Liver (tissue), 9 donors: Measurements from ENCODE around the gene MICAL2. TPM values are rescaled to one million over a fixed set of nuclear protein-coding genes. Genes with fewer than 3 reads are reported as not detected.
A peak's percentile ranks its signal among the peaks of the same experiment; 100 is the strongest.

Experiments used
- DNase-seq: peaks from one replicate; pipeline ENCODE4 v3.0.0-alpha.2; 2017; ENCODE audit warnings: low spot score
- H3K27ac ChIP-seq, 2 donors: one replicate each; pipeline ENCODE4 v1.7.0; 2013; ENCODE audit warnings: inconsistent platforms in 2 of 2, low read length in 2 of 2, control low read depth in 1 of 2, low read depth in 1 of 2, mild to moderate bottlenecking in 1 of 2
- H3K27me3 ChIP-seq, 4 donors: one replicate each; pipeline versions ENCODE4 v1.6.1 to v1.7.0; 2013; ENCODE audit warnings: low read length in 3 of 4, inconsistent platforms in 1 of 4, mild to moderate bottlenecking in 1 of 4, moderate library complexity in 1 of 4; ENCODE audit not compliant: control insufficient read depth in 4 of 4, insufficient read depth in 4 of 4
- H3K36me3 ChIP-seq, 4 donors: one replicate each; pipeline versions ENCODE4 v1.6.1 to v1.7.0; 2013; ENCODE audit warnings: low read length in 3 of 4, mild to moderate bottlenecking in 3 of 4, low read depth in 1 of 4, moderate library complexity in 1 of 4; ENCODE audit not compliant: control insufficient read depth in 4 of 4, insufficient read depth in 3 of 4
- H3K4me1 ChIP-seq, 4 donors: one replicate each; pipeline versions ENCODE4 v1.6.1 to v1.7.0; 2013; ENCODE audit warnings: low read length in 3 of 4, mild to moderate bottlenecking in 3 of 4, moderate library complexity in 1 of 4; ENCODE audit not compliant: control insufficient read depth in 4 of 4, insufficient read depth in 4 of 4
- H3K4me3 ChIP-seq, 3 donors: one replicate each; pipeline versions ENCODE4 v1.6.1 to v1.7.0; 2013; ENCODE audit warnings: low read length in 3 of 3, control low read depth in 1 of 3, low read depth in 1 of 3, mild to moderate bottlenecking in 1 of 3
- H3K9ac ChIP-seq, 2 donors: one replicate each; pipeline ENCODE4 v1.7.0; 2013; ENCODE audit warnings: low read length in 2 of 2, mild to moderate bottlenecking in 2 of 2, moderate library complexity in 2 of 2, control low read depth in 1 of 2, low read depth in 1 of 2
- H3K9me3 ChIP-seq, 4 donors: one replicate each; pipeline versions ENCODE4 v1.6.1 to v1.7.0; 2013; ENCODE audit warnings: low read length in 3 of 4; ENCODE audit not compliant: control insufficient read depth in 4 of 4
- EGR1 ChIP-seq, 2 donors: IDR thresholded peaks; 2 replicates each; pipeline ENCODE4 v1.6.1; 2016 to 2018; ENCODE audit warnings: antibody characterized with exemption in 2 of 2, low read depth in 2 of 2
- GABPA ChIP-seq, 2 donors: IDR thresholded peaks in 1 of 2; conservative IDR thresholded peaks in 1 of 2; 2 replicates each; pipeline ENCODE4 v1.6.1; 2016; ENCODE audit warnings: antibody characterized with exemption in 2 of 2, mild to moderate bottlenecking in 1 of 2, moderate library complexity in 1 of 2
- HNF4A ChIP-seq, 2 donors: conservative IDR thresholded peaks; 2 replicates each; pipeline ENCODE4 v1.6.1; 2016; ENCODE audit warnings: antibody characterized with exemption in 2 of 2, mild to moderate bottlenecking in 2 of 2
- HNF4G ChIP-seq: IDR thresholded peaks from 2 replicates; pipeline ENCODE4 v1.6.1; 2016; ENCODE audit warnings: antibody characterized with exemption
- JUND ChIP-seq, 2 donors: IDR thresholded peaks; 2 replicates each; pipeline ENCODE4 v1.6.1; 2016; ENCODE audit warnings: antibody characterized with exemption in 2 of 2
- NR2F2 ChIP-seq: IDR thresholded peaks from 2 replicates; pipeline ENCODE4 v1.6.1; 2016; ENCODE audit warnings: antibody characterized with exemption
- RAD21 ChIP-seq, 2 donors: IDR thresholded peaks; 2 replicates each; pipeline ENCODE4 v1.6.1; 2016; ENCODE audit warnings: antibody characterized with exemption in 2 of 2, mild to moderate bottlenecking in 2 of 2
- REST ChIP-seq: IDR thresholded peaks from 2 replicates; pipeline ENCODE4 v1.6.1; 2016; ENCODE audit warnings: antibody characterized with exemption, mild to moderate bottlenecking
- RXRA ChIP-seq, 2 donors: IDR thresholded peaks; 2 replicates each; pipeline ENCODE4 v1.6.1; 2017 to 2018; ENCODE audit warnings: antibody characterized with exemption in 2 of 2, mild to moderate bottlenecking in 1 of 2
- SP1 ChIP-seq: IDR thresholded peaks from 2 replicates; pipeline ENCODE4 v1.6.1; 2018; ENCODE audit warnings: antibody characterized with exemption, mild to moderate bottlenecking
- TAF1 ChIP-seq: conservative IDR thresholded peaks from 2 replicates; pipeline ENCODE4 v1.6.1; 2016; ENCODE audit warnings: antibody characterized with exemption, mild to moderate bottlenecking
- WGBS: extraction: QIAGEN DNeasy Blood & Tissue Kit; methylation state at CpG from one replicate; pipeline ENCODE4 v1.1.7; 2013; 5-methylcytosine and 5-hydroxymethylcytosine counted together
- polyA plus RNA-seq, 2 donors: library from polyadenylated mRNA; stranded (reverse) in 1 of 2; unstranded in 1 of 2; fragments of 200-250 nt in 1 of 2; fragments of >200 nt in 1 of 2; fragmentation: Nextera tagmentation in 1 of 2; extraction: Ambion mirVana in 1 of 2; gene quantifications; one replicate each; pipeline versions ENCODE4 v1.2.1 to v1.2.3, GENCODE V29; 2013 to 2015
- total RNA-seq, 2 donors: library from RNA; depleted of rRNA; stranded (reverse); fragments of >200 nt; gene quantifications; one replicate each; pipeline ENCODE4 v1.2.3, GENCODE V29; 2014
- TF ChIP-seq, protein P1 (sequence below): fragments of 150-350 bp; IDR thresholded peaks from 2 replicates; pipeline ENCODE4 v1.5.1; 2017; ENCODE audit warnings: improper control_type of control experiment, low read depth, low read length; ENCODE audit not compliant: missing input control
- TF ChIP-seq, protein P2 (sequence below): IDR thresholded peaks from 2 replicates; pipeline ENCODE4 v1.6.1; 2016; ENCODE audit warnings: antibody characterized with exemption
- TF ChIP-seq, protein P3 (sequence below): IDR thresholded peaks from 2 replicates; pipeline ENCODE4 v1.6.1; 2016; ENCODE audit warnings: antibody characterized with exemption
- TF ChIP-seq, protein P4 (sequence below): IDR thresholded peaks from 2 replicates; pipeline ENCODE4 v1.6.1; 2016; ENCODE audit warnings: antibody characterized with exemption
- donor health status: healthy.
- donor health status: healthy.
- donor health status: healthy.
- donor health status: healthy.
- donor health status: healthy.

Gene MICAL2
- total and polyA plus RNA-seq, 4 donors, result 17.5 to 113 (median 42.9) TPM

DNA sequence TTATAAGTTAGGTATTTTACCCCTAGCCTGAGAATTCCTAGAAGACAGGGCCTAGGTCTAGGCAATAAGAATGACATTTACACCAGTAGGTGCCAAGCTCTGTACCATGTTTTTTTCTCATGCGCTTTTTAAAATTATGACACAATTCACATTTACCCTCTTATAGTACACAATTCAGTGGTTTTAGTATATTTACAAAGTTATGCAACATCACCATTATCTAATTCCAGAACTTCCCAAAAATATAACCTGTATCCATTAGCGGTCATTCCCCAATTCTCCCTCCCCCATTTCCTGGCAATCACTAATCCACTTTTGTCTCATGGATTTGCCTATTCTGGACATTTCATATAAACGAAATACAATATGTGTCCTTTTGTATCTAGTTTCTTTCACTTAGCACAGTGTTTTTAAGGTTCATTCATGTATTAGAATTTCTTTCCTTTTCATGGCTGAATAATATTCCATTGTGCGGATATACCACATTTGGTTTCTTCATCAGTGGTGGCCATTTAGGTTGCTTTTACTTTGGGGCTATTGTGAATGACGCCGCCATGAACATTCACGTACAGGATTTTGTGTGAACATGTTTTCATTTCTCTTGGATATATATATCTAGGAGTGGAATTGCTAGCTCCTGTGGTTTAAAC is 92.4 kb downstream of the MICAL2 start:
- Histone ChIP-seq H3K4me3 (no peak overlapping the region), H3K27me3 (no peaks in the 10 kb centered on the region), H3K9me3 (no peaks in the 10 kb centered on the region), H3K9ac (no peak overlapping the region), H3K36me3 (peaks cover 3 to 7% (median 4%) of the 10 kb centered on the region in 4 donors), H3K4me1 (no peaks in the 10 kb centered on the region), H3K27ac (no peak overlapping the region)
- TF ChIP-seq GABPA (IDR thresholded peaks at IDR 0.05 in 1 of 2, conservative IDR thresholded peaks at IDR 0.05 in 1 of 2) (no peak), RXRA (IDR thresholded peaks at IDR 0.05) (peak in 1 of 2 donors; percentile 7), REST (no peak), HNF4A (conservative IDR thresholded peaks at IDR 0.05) (peak in 1 of 2 donors; percentile 6), RAD21 (IDR thresholded peaks at IDR 0.05) (no peak), SP1 (no peak), NR2F2 (no peak), EGR1 (IDR thresholded peaks at IDR 0.05; ENCODE audit: low read depth in 2 of 2) (no peak), JUND (IDR thresholded peaks at IDR 0.05) (no peak), TAF1 (no peak)
- TF ChIP-seq, protein P1, sequence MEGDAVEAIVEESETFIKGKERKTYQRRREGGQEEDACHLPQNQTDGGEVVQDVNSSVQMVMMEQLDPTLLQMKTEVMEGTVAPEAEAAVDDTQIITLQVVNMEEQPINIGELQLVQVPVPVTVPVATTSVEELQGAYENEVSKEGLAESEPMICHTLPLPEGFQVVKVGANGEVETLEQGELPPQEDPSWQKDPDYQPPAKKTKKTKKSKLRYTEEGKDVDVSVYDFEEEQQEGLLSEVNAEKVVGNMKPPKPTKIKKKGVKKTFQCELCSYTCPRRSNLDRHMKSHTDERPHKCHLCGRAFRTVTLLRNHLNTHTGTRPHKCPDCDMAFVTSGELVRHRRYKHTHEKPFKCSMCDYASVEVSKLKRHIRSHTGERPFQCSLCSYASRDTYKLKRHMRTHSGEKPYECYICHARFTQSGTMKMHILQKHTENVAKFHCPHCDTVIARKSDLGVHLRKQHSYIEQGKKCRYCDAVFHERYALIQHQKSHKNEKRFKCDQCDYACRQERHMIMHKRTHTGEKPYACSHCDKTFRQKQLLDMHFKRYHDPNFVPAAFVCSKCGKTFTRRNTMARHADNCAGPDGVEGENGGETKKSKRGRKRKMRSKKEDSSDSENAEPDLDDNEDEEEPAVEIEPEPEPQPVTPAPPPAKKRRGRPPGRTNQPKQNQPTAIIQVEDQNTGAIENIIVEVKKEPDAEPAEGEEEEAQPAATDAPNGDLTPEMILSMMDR, result no peak
- TF ChIP-seq, protein P2, sequence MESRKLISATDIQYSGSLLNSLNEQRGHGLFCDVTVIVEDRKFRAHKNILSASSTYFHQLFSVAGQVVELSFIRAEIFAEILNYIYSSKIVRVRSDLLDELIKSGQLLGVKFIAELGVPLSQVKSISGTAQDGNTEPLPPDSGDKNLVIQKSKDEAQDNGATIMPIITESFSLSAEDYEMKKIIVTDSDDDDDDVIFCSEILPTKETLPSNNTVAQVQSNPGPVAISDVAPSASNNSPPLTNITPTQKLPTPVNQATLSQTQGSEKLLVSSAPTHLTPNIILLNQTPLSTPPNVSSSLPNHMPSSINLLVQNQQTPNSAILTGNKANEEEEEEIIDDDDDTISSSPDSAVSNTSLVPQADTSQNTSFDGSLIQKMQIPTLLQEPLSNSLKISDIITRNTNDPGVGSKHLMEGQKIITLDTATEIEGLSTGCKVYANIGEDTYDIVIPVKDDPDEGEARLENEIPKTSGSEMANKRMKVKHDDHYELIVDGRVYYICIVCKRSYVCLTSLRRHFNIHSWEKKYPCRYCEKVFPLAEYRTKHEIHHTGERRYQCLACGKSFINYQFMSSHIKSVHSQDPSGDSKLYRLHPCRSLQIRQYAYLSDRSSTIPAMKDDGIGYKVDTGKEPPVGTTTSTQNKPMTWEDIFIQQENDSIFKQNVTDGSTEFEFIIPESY, result no peak
- TF ChIP-seq, protein P3, sequence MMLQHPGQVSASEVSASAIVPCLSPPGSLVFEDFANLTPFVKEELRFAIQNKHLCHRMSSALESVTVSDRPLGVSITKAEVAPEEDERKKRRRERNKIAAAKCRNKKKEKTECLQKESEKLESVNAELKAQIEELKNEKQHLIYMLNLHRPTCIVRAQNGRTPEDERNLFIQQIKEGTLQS, result no peak
- TF ChIP-seq, protein P4, sequence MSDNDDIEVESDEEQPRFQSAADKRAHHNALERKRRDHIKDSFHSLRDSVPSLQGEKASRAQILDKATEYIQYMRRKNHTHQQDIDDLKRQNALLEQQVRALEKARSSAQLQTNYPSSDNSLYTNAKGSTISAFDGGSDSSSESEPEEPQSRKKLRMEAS, result no peak
- WGBS, result 83% methylated on average over 7 of the region's 7 CpGs
- no peak for DNase-seq

GRCh38 chr11:12204506-12204905 is 94.1 kb downstream of the MICAL2 start:
- H3K9ac ChIP-seq, result no peak overlapping the region
- no peaks in the 10 kb centered on the region for H3K4me1 ChIP-seq
- no peak overlapping the region for H3K27ac ChIP-seq
- TF ChIP-seq, protein P4, result no peak
- TF ChIP-seq EGR1 (IDR thresholded peaks at IDR 0.05; ENCODE audit: low read depth in 2 of 2) (no peak), HNF4G (no peak), GABPA (IDR thresholded peaks at IDR 0.05 in 1 of 2, conservative IDR thresholded peaks at IDR 0.05 in 1 of 2) (no peak)
- no peak overlapping the region for H3K4me3 ChIP-seq
- no peaks in the 10 kb centered on the region for H3K27me3 ChIP-seq
- no peak for DNase-seq
- WGBS, result 97% methylated on average over 1 of the region's 1 CpG
- no peaks in the 10 kb centered on the region for H3K9me3 ChIP-seq
- peaks cover 3 to 12% (median 7%) of the 10 kb centered on the region in 4 donors for H3K36me3 ChIP-seq
